HepG2 (cell line): Measurements from ENCODE around the gene DAB2IP. TPM values are rescaled to one million over a fixed set of nuclear protein-coding genes. Genes with fewer than 3 reads are reported as not detected.
A peak's percentile ranks its signal among the peaks of the same experiment; 100 is the strongest.

Experiments
- DNMT1 ChIP-seq: sonication (generic); formaldehyde crosslinking; IDR thresholded peaks from 2 replicates; pipeline ENCODE4 v1.5.1; 2020; ENCODE audit warnings: mild to moderate bottlenecking, missing genetic modification reagents
- HINFP ChIP-seq: sonication (generic); formaldehyde crosslinking; IDR thresholded peaks from 2 replicates; pipeline ENCODE4 v1.4.0; 2020; ENCODE audit warnings: low read depth, mild to moderate bottlenecking, missing genetic modification reagents
- KDM1A ChIP-seq: IDR thresholded peaks from 2 replicates; pipeline ENCODE4 v1.6.1; 2016; ENCODE audit warnings: missing compliant biosample characterization
- MEIS2 ChIP-seq: sonication (generic); formaldehyde crosslinking; IDR thresholded peaks from 2 replicates; pipeline ENCODE4 v1.9.0; 2021; ENCODE audit warnings: mild to moderate bottlenecking, missing genetic modification reagents
- PLRG1 ChIP-seq: fragments of 450-650 bp; conservative IDR thresholded peaks from 2 replicates; pipeline ENCODE4 v1.6.1; 2016
- RXRA ChIP-seq: sonication (generic); formaldehyde crosslinking; IDR thresholded peaks from 2 replicates; pipeline ENCODE4 v1.5.1; 2020; ENCODE audit warnings: missing genetic modification reagents
- SATB2 ChIP-seq: sonication (generic); formaldehyde crosslinking; IDR thresholded peaks from 2 replicates; pipeline ENCODE4 v1.5.0; 2020; ENCODE audit warnings: missing genetic modification reagents
- XBP1 ChIP-seq: sonication (generic); formaldehyde crosslinking; IDR thresholded peaks from 2 replicates; pipeline ENCODE4 v1.5.0; 2020; ENCODE audit warnings: missing genetic modification reagents
- ZNF160 ChIP-seq: sonication (generic); formaldehyde crosslinking; IDR thresholded peaks from 2 replicates; pipeline ENCODE4 v1.8.0; 2022; ENCODE audit warnings: mild to moderate bottlenecking, inconsistent platforms, missing genetic modification reagents
- ZNF251 ChIP-seq: sonication (generic); formaldehyde crosslinking; IDR thresholded peaks from 2 replicates; pipeline ENCODE4 v1.9.0; 2021; ENCODE audit warnings: mild to moderate bottlenecking, missing genetic modification reagents
- ZNF274 ChIP-seq: sonication (generic); formaldehyde crosslinking; IDR thresholded peaks from 2 replicates; pipeline ENCODE4 v1.5.1; 2020; ENCODE audit warnings: mild to moderate bottlenecking, missing genetic modification reagents
- ZNF331 ChIP-seq: sonication (generic); formaldehyde crosslinking; IDR thresholded peaks from 2 replicates; pipeline ENCODE4 v1.4.0; 2020; ENCODE audit warnings: missing genetic modification reagents
- ZNF432 ChIP-seq: sonication (generic); formaldehyde crosslinking; IDR thresholded peaks from 2 replicates; pipeline ENCODE4 v1.5.0; 2020; ENCODE audit warnings: missing genetic modification reagents, mild to moderate bottlenecking, borderline replicate concordance
- ZNF552 ChIP-seq: sonication (generic); formaldehyde crosslinking; IDR thresholded peaks from 2 replicates; pipeline ENCODE4 v1.9.0; 2022; ENCODE audit warnings: missing genetic modification reagents, mild to moderate bottlenecking, borderline replicate concordance
- ZNF782 ChIP-seq: sonication (generic); formaldehyde crosslinking; IDR thresholded peaks from 2 replicates; pipeline ENCODE4 v1.4.0; 2020; ENCODE audit warnings: missing genetic modification reagents, mild to moderate bottlenecking, borderline replicate concordance
- polyA plus RNA-seq, 8 experiments: library from polyadenylated mRNA; depleted of rRNA in 3 of 8; stranded (reverse) in 7 of 8; unstranded in 1 of 8; fragments of >200 nt; fragmentation: Illumina TruSeq in 4 of 8; extraction: Trizol in 4 of 8; gene quantifications; 2 replicates each; pipeline versions ENCODE4 v1.2.1 to v1.2.3, GENCODE V29; 2011 to 2016; ENCODE audit warnings: low read depth in 4 of 8, missing spikeins in 1 of 8, mixed read lengths in 1 of 8; ENCODE audit not compliant: insufficient read depth in 1 of 8
- total RNA-seq, 5 experiments: library from RNA; depleted of rRNA; stranded (reverse); fragments of >200 nt; fragmentation: Illumina TruSeq; extraction: Trizol; gene quantifications; 2 replicates each; pipeline ENCODE4 v1.2.3, GENCODE V29; 2016; ENCODE audit warnings: low read depth in 1 of 5
- TF ChIP-seq, protein P1 (sequence below): sonication (generic); formaldehyde crosslinking; IDR thresholded peaks from 2 replicates; pipeline ENCODE4 v1.4.0; 2020; ENCODE audit warnings: mild to moderate bottlenecking, missing genetic modification reagents
- TF ChIP-seq, protein P2 (sequence below): sonication (generic); formaldehyde crosslinking; conservative IDR thresholded peaks from 2 replicates; pipeline ENCODE4 v1.5.0; 2020; ENCODE audit warnings: missing genetic modification reagents
- TF ChIP-seq, protein P3 (sequence below): sonication (generic); formaldehyde crosslinking; IDR thresholded peaks from 2 replicates; pipeline ENCODE4 v1.8.0; 2022; ENCODE audit warnings: mild to moderate bottlenecking, missing genetic modification reagents, moderate library complexity
- TF ChIP-seq, protein P4 (sequence below): sonication (generic); formaldehyde crosslinking; IDR thresholded peaks from 2 replicates; pipeline ENCODE4 v1.8.1; 2023; ENCODE audit warnings: mild to moderate bottlenecking, missing genetic modification reagents
- TF ChIP-seq, protein P5 (sequence below): sonication (generic); formaldehyde crosslinking; IDR thresholded peaks from 2 replicates; pipeline ENCODE4 v1.8.0; 2022; ENCODE audit warnings: mild to moderate bottlenecking, missing genetic modification reagents; ENCODE audit not compliant: insufficient replicate concordance

DAB2IP gene
- total and polyA plus RNA-seq, 2 of the 13 experiments (the other 11 are each of a cell fraction or from before 2014, with no cell fraction given) = 25.3 to 37.9 TPM

- TF ChIP-seq, protein P1, sequence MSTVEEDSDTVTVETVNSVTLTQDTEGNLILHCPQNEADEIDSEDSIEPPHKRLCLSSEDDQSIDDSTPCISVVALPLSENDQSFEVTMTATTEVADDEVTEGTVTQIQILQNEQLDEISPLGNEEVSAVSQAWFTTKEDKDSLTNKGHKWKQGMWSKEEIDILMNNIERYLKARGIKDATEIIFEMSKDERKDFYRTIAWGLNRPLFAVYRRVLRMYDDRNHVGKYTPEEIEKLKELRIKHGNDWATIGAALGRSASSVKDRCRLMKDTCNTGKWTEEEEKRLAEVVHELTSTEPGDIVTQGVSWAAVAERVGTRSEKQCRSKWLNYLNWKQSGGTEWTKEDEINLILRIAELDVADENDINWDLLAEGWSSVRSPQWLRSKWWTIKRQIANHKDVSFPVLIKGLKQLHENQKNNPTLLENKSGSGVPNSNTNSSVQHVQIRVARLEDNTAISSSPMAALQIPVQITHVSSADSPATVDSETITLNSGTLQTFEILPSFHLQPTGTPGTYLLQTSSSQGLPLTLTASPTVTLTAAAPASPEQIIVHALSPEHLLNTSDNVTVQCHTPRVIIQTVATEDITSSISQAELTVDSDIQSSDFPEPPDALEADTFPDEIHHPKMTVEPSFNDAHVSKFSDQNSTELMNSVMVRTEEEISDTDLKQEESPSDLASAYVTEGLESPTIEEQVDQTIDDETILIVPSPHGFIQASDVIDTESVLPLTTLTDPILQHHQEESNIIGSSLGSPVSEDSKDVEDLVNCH (CRISPR knock-in tag) = no peak
- TF ChIP-seq SATB2 (CRISPR knock-in tag) (no peak), ZNF782 (CRISPR knock-in tag) (no peak), DNMT1 (no peak), ZNF331 (CRISPR knock-in tag) (peak; percentile 55; the same call in 1 of the 2 replicates), ZNF432 (CRISPR knock-in tag) (no peak), XBP1 (no peak), ZNF251 (CRISPR knock-in tag) (no peak), KDM1A (CRISPR knock-in tag) (peak; percentile 10; the same call in 1 of the 2 replicates), MEIS2 (CRISPR knock-in tag) (no peak), ZNF552 (CRISPR knock-in tag) (no peak), PLRG1 (no peak), RXRA (CRISPR knock-in tag) (peak; percentile 83), ZNF160 (no peak), HINFP (no peak), ZNF274 (CRISPR knock-in tag) (no peak)
- TF ChIP-seq, protein P2, sequence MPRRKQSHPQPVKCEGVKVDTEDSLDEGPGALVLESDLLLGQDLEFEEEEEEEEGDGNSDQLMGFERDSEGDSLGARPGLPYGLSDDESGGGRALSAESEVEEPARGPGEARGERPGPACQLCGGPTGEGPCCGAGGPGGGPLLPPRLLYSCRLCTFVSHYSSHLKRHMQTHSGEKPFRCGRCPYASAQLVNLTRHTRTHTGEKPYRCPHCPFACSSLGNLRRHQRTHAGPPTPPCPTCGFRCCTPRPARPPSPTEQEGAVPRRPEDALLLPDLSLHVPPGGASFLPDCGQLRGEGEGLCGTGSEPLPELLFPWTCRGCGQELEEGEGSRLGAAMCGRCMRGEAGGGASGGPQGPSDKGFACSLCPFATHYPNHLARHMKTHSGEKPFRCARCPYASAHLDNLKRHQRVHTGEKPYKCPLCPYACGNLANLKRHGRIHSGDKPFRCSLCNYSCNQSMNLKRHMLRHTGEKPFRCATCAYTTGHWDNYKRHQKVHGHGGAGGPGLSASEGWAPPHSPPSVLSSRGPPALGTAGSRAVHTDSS = no peak
- TF ChIP-seq, protein P3, sequence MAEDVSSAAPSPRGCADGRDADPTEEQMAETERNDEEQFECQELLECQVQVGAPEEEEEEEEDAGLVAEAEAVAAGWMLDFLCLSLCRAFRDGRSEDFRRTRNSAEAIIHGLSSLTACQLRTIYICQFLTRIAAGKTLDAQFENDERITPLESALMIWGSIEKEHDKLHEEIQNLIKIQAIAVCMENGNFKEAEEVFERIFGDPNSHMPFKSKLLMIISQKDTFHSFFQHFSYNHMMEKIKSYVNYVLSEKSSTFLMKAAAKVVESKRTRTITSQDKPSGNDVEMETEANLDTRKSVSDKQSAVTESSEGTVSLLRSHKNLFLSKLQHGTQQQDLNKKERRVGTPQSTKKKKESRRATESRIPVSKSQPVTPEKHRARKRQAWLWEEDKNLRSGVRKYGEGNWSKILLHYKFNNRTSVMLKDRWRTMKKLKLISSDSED (CRISPR knock-in tag) = no peak
- TF ChIP-seq, protein P4, sequence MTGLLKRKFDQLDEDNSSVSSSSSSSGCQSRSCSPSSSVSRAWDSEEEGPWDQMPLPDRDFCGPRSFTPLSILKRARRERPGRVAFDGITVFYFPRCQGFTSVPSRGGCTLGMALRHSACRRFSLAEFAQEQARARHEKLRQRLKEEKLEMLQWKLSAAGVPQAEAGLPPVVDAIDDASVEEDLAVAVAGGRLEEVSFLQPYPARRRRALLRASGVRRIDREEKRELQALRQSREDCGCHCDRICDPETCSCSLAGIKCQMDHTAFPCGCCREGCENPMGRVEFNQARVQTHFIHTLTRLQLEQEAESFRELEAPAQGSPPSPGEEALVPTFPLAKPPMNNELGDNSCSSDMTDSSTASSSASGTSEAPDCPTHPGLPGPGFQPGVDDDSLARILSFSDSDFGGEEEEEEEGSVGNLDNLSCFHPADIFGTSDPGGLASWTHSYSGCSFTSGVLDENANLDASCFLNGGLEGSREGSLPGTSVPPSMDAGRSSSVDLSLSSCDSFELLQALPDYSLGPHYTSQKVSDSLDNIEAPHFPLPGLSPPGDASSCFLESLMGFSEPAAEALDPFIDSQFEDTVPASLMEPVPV (CRISPR knock-in tag) = no peak
- TF ChIP-seq, protein P5, sequence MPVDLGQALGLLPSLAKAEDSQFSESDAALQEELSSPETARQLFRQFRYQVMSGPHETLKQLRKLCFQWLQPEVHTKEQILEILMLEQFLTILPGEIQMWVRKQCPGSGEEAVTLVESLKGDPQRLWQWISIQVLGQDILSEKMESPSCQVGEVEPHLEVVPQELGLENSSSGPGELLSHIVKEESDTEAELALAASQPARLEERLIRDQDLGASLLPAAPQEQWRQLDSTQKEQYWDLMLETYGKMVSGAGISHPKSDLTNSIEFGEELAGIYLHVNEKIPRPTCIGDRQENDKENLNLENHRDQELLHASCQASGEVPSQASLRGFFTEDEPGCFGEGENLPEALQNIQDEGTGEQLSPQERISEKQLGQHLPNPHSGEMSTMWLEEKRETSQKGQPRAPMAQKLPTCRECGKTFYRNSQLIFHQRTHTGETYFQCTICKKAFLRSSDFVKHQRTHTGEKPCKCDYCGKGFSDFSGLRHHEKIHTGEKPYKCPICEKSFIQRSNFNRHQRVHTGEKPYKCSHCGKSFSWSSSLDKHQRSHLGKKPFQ = no peak
Observed at GRCh38 chr9:121638901-121639592, 12.4 kb upstream of the DAB2IP start (continued).
